Vagina (tissue), 2 donors: ENCODE data around the gene MFSD2A.

Experiments used
- POLR2A ChIP-seq, 2 donors: fragments of 450-650 bp; IDR thresholded peaks; one replicate each; pipeline ENCODE4 v1.6.1; 2017; ENCODE audit warnings: antibody characterized with exemption in 2 of 2, mild to moderate bottlenecking in 2 of 2, moderate library complexity in 2 of 2
- POLR2AphosphoS5 ChIP-seq, 2 donors: sonication (generic); formaldehyde crosslinking; IDR thresholded peaks; one replicate each; pipeline ENCODE4 v1.9.0; 2017; ENCODE audit warnings: antibody characterized with exemption in 2 of 2, mild to moderate bottlenecking in 2 of 2, low read depth in 1 of 2; ENCODE audit not compliant: insufficient read depth in 1 of 2
- TF ChIP-seq, protein P1 (sequence below), 3 experiments: fragments of 450-650 bp in 2 of 3; fragments of 200-600 bp in 1 of 3; sonication (generic) in 1 of 3; IDR thresholded peaks; one replicate each; pipeline ENCODE4 v1.5.1; 2017 to 2019; ENCODE audit warnings: antibody characterized with exemption in 3 of 3, mild to moderate bottlenecking in 2 of 3, moderate library complexity in 2 of 3

DNA sequence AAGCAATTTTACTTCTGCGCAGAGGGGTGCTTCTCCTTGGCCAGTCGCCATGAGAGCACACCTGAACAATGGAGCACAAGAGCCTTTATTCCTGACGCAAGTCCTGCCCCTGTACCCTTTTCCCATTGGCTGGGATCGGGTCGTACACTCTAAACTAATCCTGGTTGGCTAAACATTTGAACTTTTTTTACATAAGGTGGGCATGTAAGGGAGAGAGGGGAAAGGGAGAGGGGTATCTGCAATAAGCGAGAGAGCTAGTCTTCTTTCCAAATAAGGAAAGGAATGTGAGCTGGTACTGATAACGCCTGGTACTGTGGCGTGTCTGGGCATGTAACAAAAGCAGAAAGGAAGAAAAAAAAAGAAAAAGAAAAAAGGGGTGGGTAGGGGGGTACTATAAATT, 21.8 kb downstream of the MFSD2A start:
- no peak for TF ChIP-seq POLR2A (IDR thresholded peaks at IDR 0.05)
- no peak for TF ChIP-seq POLR2AphosphoS5 (IDR thresholded peaks at IDR 0.05; ENCODE audit: insufficient read depth in 1 of 2, low read depth in 1 of 2)
- TF ChIP-seq, protein P1, sequence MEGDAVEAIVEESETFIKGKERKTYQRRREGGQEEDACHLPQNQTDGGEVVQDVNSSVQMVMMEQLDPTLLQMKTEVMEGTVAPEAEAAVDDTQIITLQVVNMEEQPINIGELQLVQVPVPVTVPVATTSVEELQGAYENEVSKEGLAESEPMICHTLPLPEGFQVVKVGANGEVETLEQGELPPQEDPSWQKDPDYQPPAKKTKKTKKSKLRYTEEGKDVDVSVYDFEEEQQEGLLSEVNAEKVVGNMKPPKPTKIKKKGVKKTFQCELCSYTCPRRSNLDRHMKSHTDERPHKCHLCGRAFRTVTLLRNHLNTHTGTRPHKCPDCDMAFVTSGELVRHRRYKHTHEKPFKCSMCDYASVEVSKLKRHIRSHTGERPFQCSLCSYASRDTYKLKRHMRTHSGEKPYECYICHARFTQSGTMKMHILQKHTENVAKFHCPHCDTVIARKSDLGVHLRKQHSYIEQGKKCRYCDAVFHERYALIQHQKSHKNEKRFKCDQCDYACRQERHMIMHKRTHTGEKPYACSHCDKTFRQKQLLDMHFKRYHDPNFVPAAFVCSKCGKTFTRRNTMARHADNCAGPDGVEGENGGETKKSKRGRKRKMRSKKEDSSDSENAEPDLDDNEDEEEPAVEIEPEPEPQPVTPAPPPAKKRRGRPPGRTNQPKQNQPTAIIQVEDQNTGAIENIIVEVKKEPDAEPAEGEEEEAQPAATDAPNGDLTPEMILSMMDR (IDR thresholded peaks at IDR 0.05) = no peak
